IMR-90 (cell line): Measurements from ENCODE around the gene WDR13. TPM values are rescaled to one million over a fixed set of nuclear protein-coding genes. Genes with fewer than 3 reads are reported as not detected.

ENCODE experiments used
- ATAC-seq: fragments of 200-7000 bp; cut with Tn5 transposase; 2 replicates; pipeline ENCODE4 v1.9.1; 2020; ENCODE audit warnings: low read depth, mild to moderate bottlenecking, moderate library complexity
- BruUV-seq: library from RNA; stranded (reverse); fragments of 400-500 nt; replicated peaks from 2 replicates; lab custom pipeline; 2021; lab: Mats Ljungman, UMichigan
- CTCF ChIA-PET: fragments of 300-600 bp; formaldehyde crosslinking; extraction: SDS; loops from one replicate; lab custom pipeline; 2021; ENCODE audit warnings: antibody characterized with exemption; lab: Yijun Ruan, JAX
- POLR2A ChIA-PET: fragments of 300-600 bp; sonication (Branson Sonifier 250); formaldehyde crosslinking; loops from one replicate; lab custom pipeline; 2022; ENCODE audit warnings: antibody characterized with exemption; ENCODE audit not compliant: unreplicated experiment; lab: Charles Lee
- DNase-seq: peaks from one replicate; pipeline ENCODE4 v3.0.0; 2013
- H2AFZ ChIP-seq: replicated peaks from 2 replicates; pipeline ENCODE3; 2013; ENCODE audit warnings: low read length, mild to moderate bottlenecking; ENCODE audit not compliant: poor library complexity
- H2AK5ac ChIP-seq: 2 replicates; pipeline ENCODE4 v1.6.1; 2013; ENCODE audit warnings: low read depth, low read length, inconsistent platforms
- H2AK9ac ChIP-seq: replicated peaks from 2 replicates; pipeline ENCODE3; 2013; ENCODE audit warnings: mild to moderate bottlenecking, low read depth, low read length, moderate library complexity; ENCODE audit not compliant: poor library complexity
- H2BK120ac ChIP-seq: 2 replicates; pipeline ENCODE4 v1.6.1; 2013; ENCODE audit warnings: low read depth, low read length, inconsistent platforms
- H2BK15ac ChIP-seq: 3 replicates; pipeline ENCODE4 v1.6.1; 2013; ENCODE audit warnings: low read depth, low read length, inconsistent platforms
- H2BK20ac ChIP-seq: 2 replicates; pipeline ENCODE4 v1.6.1; 2013; ENCODE audit warnings: low read depth, mild to moderate bottlenecking, inconsistent platforms, low read length, moderate library complexity
- H2BK5ac ChIP-seq: 2 replicates; pipeline ENCODE4 v1.6.1; 2013; ENCODE audit warnings: mild to moderate bottlenecking, low read depth, low read length, inconsistent platforms; ENCODE audit not compliant: poor library complexity, severe bottlenecking
- H3K14ac ChIP-seq: replicated peaks from 2 replicates; pipeline ENCODE4 v1.6.1; 2013; ENCODE audit warnings: low read depth, low read length, inconsistent platforms
- H3K18ac ChIP-seq: 2 replicates; pipeline ENCODE4 v1.6.1; 2013; ENCODE audit warnings: low read depth, low read length, control low read depth
- H3K23ac ChIP-seq: 2 replicates; pipeline ENCODE4 v1.6.1; 2013; ENCODE audit warnings: low read depth, low read length, inconsistent platforms
- H3K27ac ChIP-seq: 2 replicates; pipeline ENCODE4 v1.5.1; 2013; ENCODE audit warnings: mild to moderate bottlenecking, control low read depth, low read length; ENCODE audit not compliant: insufficient read depth
- H3K27me3 ChIP-seq: 2 replicates; pipeline ENCODE4 v1.6.1; 2013; ENCODE audit warnings: low read length; ENCODE audit not compliant: control insufficient read depth, insufficient read depth
- H3K36me3 ChIP-seq: 2 replicates; pipeline ENCODE4 v1.6.1; 2013; ENCODE audit warnings: low read length, mixed read lengths; ENCODE audit not compliant: control insufficient read depth, insufficient read depth
- H3K4ac ChIP-seq: 2 replicates; pipeline ENCODE4 v1.6.1; 2013; ENCODE audit warnings: low read depth, low read length, inconsistent platforms
- H3K4me1 ChIP-seq: 2 replicates; pipeline ENCODE4 v1.6.1; 2013; ENCODE audit warnings: low read length, mixed read lengths; ENCODE audit not compliant: control insufficient read depth, insufficient read depth
- H3K4me2 ChIP-seq: 2 replicates; pipeline ENCODE4 v1.6.1; 2013; ENCODE audit warnings: low read depth, mild to moderate bottlenecking, control low read depth, low read length, moderate library complexity
- H3K4me3 ChIP-seq: 2 replicates; pipeline ENCODE4 v1.5.1; 2013; ENCODE audit warnings: low read depth, mild to moderate bottlenecking, control low read depth, low read length, moderate library complexity; ENCODE audit not compliant: insufficient read depth
- H3K56ac ChIP-seq: 2 replicates; pipeline ENCODE4 v1.6.1; 2013; ENCODE audit warnings: low read length, inconsistent platforms; ENCODE audit not compliant: insufficient read depth; ENCODE audit errors: extremely low read depth
- H3K79me1 ChIP-seq, 2 experiments: 2 replicates each; pipeline ENCODE4 v1.6.1; 2013; ENCODE audit warnings: low read length in 2 of 2, inconsistent platforms in 1 of 2, low read depth in 1 of 2
- H3K9ac ChIP-seq: 2 replicates; pipeline ENCODE4 v1.6.1; 2013; ENCODE audit warnings: low read depth, low read length, control low read depth
- H3K9me1 ChIP-seq: 2 replicates; pipeline ENCODE4 v1.6.1; 2013; ENCODE audit warnings: low read length, inconsistent platforms; ENCODE audit not compliant: insufficient read depth
- H3K9me3 ChIP-seq: 2 replicates; pipeline ENCODE4 v1.6.1; 2013; ENCODE audit warnings: low read length; ENCODE audit not compliant: control insufficient read depth, insufficient read depth
- H4K20me1 ChIP-seq: 2 replicates; pipeline ENCODE4 v1.6.1; 2013; ENCODE audit warnings: low read length, inconsistent platforms; ENCODE audit not compliant: insufficient read depth
- H4K5ac ChIP-seq: 2 replicates; pipeline ENCODE4 v1.6.1; 2013; ENCODE audit warnings: mild to moderate bottlenecking, low read depth, low read length, control low read depth
- H4K8ac ChIP-seq, 2 experiments: 2 replicates each; pipeline ENCODE4 v1.6.1; 2013; ENCODE audit warnings: low read depth in 2 of 2, low read length in 2 of 2, control low read depth in 1 of 2, inconsistent platforms in 1 of 2
- H4K91ac ChIP-seq: 2 replicates; pipeline ENCODE4 v1.6.1; 2013; ENCODE audit warnings: low read depth, low read length, inconsistent platforms; ENCODE audit not compliant: insufficient read depth
- CHD1 ChIP-seq: IDR thresholded peaks from 2 replicates; pipeline ENCODE4 v1.6.1; 2012; ENCODE audit warnings: low read depth, low read length, improper control_type of control experiment
- MAZ ChIP-seq: IDR thresholded peaks from 2 replicates; pipeline ENCODE4 v1.6.1; 2012; ENCODE audit warnings: low read depth, mild to moderate bottlenecking, low read length, improper control_type of control experiment, moderate library complexity, borderline replicate concordance
- MXI1 ChIP-seq: IDR thresholded peaks from 2 replicates; pipeline ENCODE4 v1.6.1; 2012; ENCODE audit warnings: low read depth, mild to moderate bottlenecking, low read length, moderate library complexity, borderline replicate concordance
- NFE2L2 ChIP-seq: fragments of 150-350 bp; IDR thresholded peaks from 2 replicates; pipeline ENCODE4 v1.6.1; 2016; ENCODE audit warnings: low read depth, mild to moderate bottlenecking, low read length
- POLR2A ChIP-seq: IDR thresholded peaks from 2 replicates; pipeline ENCODE4 v1.6.1; 2012; ENCODE audit warnings: mild to moderate bottlenecking, low read depth, low read length
- RCOR1 ChIP-seq: IDR thresholded peaks from 2 replicates; pipeline ENCODE4 v1.6.1; 2012; ENCODE audit warnings: mild to moderate bottlenecking, low read length, improper control_type of control experiment; ENCODE audit not compliant: insufficient replicate concordance
- RFX5 ChIP-seq: IDR thresholded peaks from 2 replicates; pipeline ENCODE4 v1.8.0; 2012; ENCODE audit warnings: low read depth, mild to moderate bottlenecking, low read length, moderate library complexity
- SMC3 ChIP-seq: fragments of 150-350 bp; IDR thresholded peaks from 2 replicates; pipeline ENCODE4 v1.6.1; 2016; ENCODE audit warnings: low read depth, mild to moderate bottlenecking, antibody characterized with exemption, low read length, moderate library complexity
- USF2 ChIP-seq: fragments of 150-350 bp; IDR thresholded peaks from 2 replicates; pipeline ENCODE4 v1.6.1; 2017; ENCODE audit warnings: mild to moderate bottlenecking, antibody characterized with exemption, low read length, low read depth
- WGBS, 2 experiments: methylation state at CpG; one replicate each; pipeline versions ENCODE4 v1.1.5 to v1.1.7; 2013; ENCODE audit warnings: missing lambda C conversion rate in 2 of 2; ENCODE audit not compliant: insufficient read length in 1 of 2; ENCODE audit errors: extremely low coverage in 2 of 2; 5-methylcytosine and 5-hydroxymethylcytosine counted together
- dilution Hi-C: fragments of 300-500 bp; cut with HindIII; formaldehyde crosslinking; loops from one replicate; pipeline ENCODE4 v1.14.3; 2018; ENCODE audit warnings: low sequenced_read_pairs; ENCODE audit not compliant: unreplicated experiment
- in situ Hi-C: fragments of 300-500 bp; cut with MboI; formaldehyde crosslinking; loops from 3 replicates; pipeline ENCODE4 v1.14.3; 2019; ENCODE audit warnings: low sequenced_read_pairs, inconsistent platforms, mixed read lengths
- intact Hi-C: fragments of 100-400 bp; cut with micrococcal nuclease; formaldehyde crosslinking; loops from 2 replicates; pipeline ENCODE4 v1.10.0; 2022
- polyA plus RNA-seq, 3 experiments: library from polyadenylated mRNA; depleted of rRNA; stranded (reverse); fragments of >200 nt; gene quantifications; 2 replicates each; pipeline ENCODE4 v1.2.3, GENCODE V29; 2012; ENCODE audit warnings: low replicate concordance in 1 of 3
- total RNA-seq: library from RNA; depleted of rRNA; stranded (reverse); fragments of >200 nt; gene quantifications from 2 replicates; pipeline ENCODE4 v1.2.3, GENCODE V29; 2012
- TF ChIP-seq, protein P1 (sequence below): conservative IDR thresholded peaks from 2 replicates; pipeline ENCODE4 v1.5.1; 2012; ENCODE audit warnings: mild to moderate bottlenecking, low read depth, low read length, improper control_type of control experiment

WDR13 gene
- total and polyA plus RNA-seq, 2 of the 4 experiments (the other 2 are of a cell fraction) = 62.7 to 153 TPM

DNA sequence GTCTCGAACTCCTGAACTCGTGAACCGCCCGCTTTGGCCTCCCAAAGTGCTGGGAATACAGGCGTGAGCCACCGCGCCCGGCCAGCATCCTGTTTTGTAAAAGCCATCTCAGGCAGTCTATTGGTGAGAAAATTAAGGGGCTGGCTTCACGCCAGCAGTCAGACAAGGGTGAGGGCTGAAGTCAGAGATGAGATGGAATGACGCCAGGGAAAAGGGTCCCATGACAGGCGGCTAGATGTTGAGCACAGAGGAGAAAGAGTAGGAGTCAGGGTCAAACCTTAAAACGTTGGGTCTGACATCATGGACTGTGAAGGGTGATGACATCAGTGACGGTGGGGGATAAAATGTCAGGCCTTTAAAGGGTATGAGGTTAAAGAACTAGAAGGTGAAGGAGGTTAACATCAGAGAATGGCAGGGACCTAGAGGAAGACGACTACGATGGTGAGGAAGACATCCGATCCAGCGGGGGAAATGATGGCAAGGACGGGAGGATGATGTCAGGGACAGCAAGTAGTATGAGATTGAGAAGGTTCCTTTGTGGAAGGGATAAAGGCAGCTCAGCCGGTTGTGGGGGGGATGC, 23.5 kb upstream of the WDR13 start (continued):
- no peak for TF ChIP-seq CHD1

- no TSS peak for BruUV-seq
- no peaks in the 10 kb centered on the region for H3K27me3 ChIP-seq
- H2BK20ac ChIP-seq = peak within 1 kb of the TSS; percentile 40; the same call in 1 of the 2 replicates
- peak within 1 kb of the TSS; percentile 99 for H3K9ac ChIP-seq
- H4K91ac ChIP-seq = peak within 1 kb of the TSS; percentile 99
- H3K4me2 ChIP-seq = peak within 1 kb of the TSS; percentile 94
- H3K4ac ChIP-seq = peak within 1 kb of the TSS; percentile 96
- H2BK5ac ChIP-seq = peak within 1 kb of the TSS; percentile 95
- intact Hi-C loops (no loop called here), dilution Hi-C loops (no loop called here), in situ Hi-C loops (no loop called here)
- H2AK5ac ChIP-seq = peak within 1 kb of the TSS; percentile 98
- H4K20me1 ChIP-seq = peaks cover 12% of the 10 kb centered on the region; the same call in 1 of the 2 replicates
- ATAC-seq = peak; percentile 97
- H3K27ac ChIP-seq = peak within 1 kb of the TSS; percentile 96
- H2BK120ac ChIP-seq = peak within 1 kb of the TSS; percentile 66
- 45% methylated on average over 47 of the region's 71 CpGs; no CpG with 5 or more reads in 1 of the 2 experiments for WGBS, 2 experiments
- peak within 1 kb of the TSS; percentile 92 for H2AFZ ChIP-seq
- ChIA-PET CTCF (no interaction called here), POLR2A (interaction anchor here (0.6 to 0.7 kb wide), 2 partner anchors 10 to 1885 kb away, joined by 3 to 9 read pairs; no protein-coding TSS in a partner anchor)
- H3K4me3 ChIP-seq = peak within 1 kb of the TSS; percentile 82
- peak within 1 kb of the TSS; percentile 100 for H4K8ac ChIP-seq
- peaks cover 23% of the 10 kb centered on the region for H3K36me3 ChIP-seq
- H3K4me1 ChIP-seq = peaks cover 5% of the 10 kb centered on the region
- peaks cover 16 to 25% of the 10 kb centered on the region in 2 experiments; a peak in 3 of 4 replicates for H3K79me1 ChIP-seq
- H3K18ac ChIP-seq = peak within 1 kb of the TSS; percentile 91
- peak within 1 kb of the TSS; percentile 100 for H4K5ac ChIP-seq
- H3K23ac ChIP-seq = peak within 1 kb of the TSS; percentile 87
- H3K56ac ChIP-seq = peak within 1 kb of the TSS; percentile 93
- peak within 1 kb of the TSS; percentile 86; the same call in 2 of the 3 replicates for H2BK15ac ChIP-seq
- TF ChIP-seq RCOR1 (no peak), USF2 (peak; percentile 69), POLR2A (peak; percentile 95), NFE2L2 (no peak), SMC3 (no peak), CHD1 (no peak; the same call in none of the 2 replicates), MAZ (peak; percentile 33; the same call in 1 of the 2 replicates), MXI1 (peak; percentile 74; the same call in 1 of the 2 replicates), RFX5 (no peak)
- TF ChIP-seq, protein P1, sequence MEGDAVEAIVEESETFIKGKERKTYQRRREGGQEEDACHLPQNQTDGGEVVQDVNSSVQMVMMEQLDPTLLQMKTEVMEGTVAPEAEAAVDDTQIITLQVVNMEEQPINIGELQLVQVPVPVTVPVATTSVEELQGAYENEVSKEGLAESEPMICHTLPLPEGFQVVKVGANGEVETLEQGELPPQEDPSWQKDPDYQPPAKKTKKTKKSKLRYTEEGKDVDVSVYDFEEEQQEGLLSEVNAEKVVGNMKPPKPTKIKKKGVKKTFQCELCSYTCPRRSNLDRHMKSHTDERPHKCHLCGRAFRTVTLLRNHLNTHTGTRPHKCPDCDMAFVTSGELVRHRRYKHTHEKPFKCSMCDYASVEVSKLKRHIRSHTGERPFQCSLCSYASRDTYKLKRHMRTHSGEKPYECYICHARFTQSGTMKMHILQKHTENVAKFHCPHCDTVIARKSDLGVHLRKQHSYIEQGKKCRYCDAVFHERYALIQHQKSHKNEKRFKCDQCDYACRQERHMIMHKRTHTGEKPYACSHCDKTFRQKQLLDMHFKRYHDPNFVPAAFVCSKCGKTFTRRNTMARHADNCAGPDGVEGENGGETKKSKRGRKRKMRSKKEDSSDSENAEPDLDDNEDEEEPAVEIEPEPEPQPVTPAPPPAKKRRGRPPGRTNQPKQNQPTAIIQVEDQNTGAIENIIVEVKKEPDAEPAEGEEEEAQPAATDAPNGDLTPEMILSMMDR = peak; percentile 32; the same call in 1 of the 2 replicates
- H3K14ac ChIP-seq = peak within 1 kb of the TSS; percentile 98
- H3K9me1 ChIP-seq = peaks cover 13% of the 10 kb centered on the region
- peak within 1 kb of the TSS; percentile 99 for H2AK9ac ChIP-seq
- peak; percentile 91 for DNase-seq
- no peaks in the 10 kb centered on the region for H3K9me3 ChIP-seq
Observed at GRCh38 chrX:48574270-48575266, 22.7 kb upstream of the WDR13 start, which contains the start of gene RBM3. Gene RBM3 (plus strand): TSS chrX:48574484. CDS start chrX:48575181, 697 bp downstream.
